Measurements from ENCODE around the gene CTDSPL. TPM values are rescaled to one million over a fixed set of nuclear protein-coding genes. Genes with fewer than 3 reads are reported as not detected.
"Not testable (repeated sequence)": the region's sequence is repeated elsewhere in the genome, so short reads cannot be mapped to it uniquely, and the experiment has no call there.

The CTDSPL gene
- total and polyA plus RNA-seq, 2 donors from 2014 or later, result 55.9 to 78.3 TPM

- DNase-seq (peak in 1 of 5 donors; percentile 15), FAIRE-seq (no peak)
- Histone ChIP-seq H3K9me3 (ENCODE audit: control insufficient read depth in 2 of 3, insufficient read depth in 1 of 3, low read length in 3 of 3) (no peaks in the 10 kb centered on the region), H3K36me3 (ENCODE audit: control insufficient read depth in 2 of 3, insufficient read depth in 3 of 3, low read length in 3 of 3) (peaks cover 0 to 4% (median 2%) of the 10 kb centered on the region in 3 donors), H3K9ac (ENCODE audit: low read length in 3 of 3) (no peak overlapping the region), H3K4me3 (ENCODE audit: low read length in 3 of 3) (no peak overlapping the region), H3K27ac (ENCODE audit: low read depth in 2 of 2, low read length in 2 of 2) (no peak overlapping the region), H3K4me1 (ENCODE audit: control insufficient read depth in 2 of 3, insufficient read depth in 2 of 3, low read depth in 1 of 3, low read length in 3 of 3) (no peaks in the 10 kb centered on the region), H3K27me3 (ENCODE audit: control insufficient read depth, insufficient read depth, low read length) (no peaks in the 10 kb centered on the region)
- no peak for TF ChIP-seq CTCF (IDR thresholded peaks at IDR 0.05; ENCODE audit: borderline replicate concordance, extremely low read depth, insufficient read depth)
- intact Hi-C loops (cut with DNase I), result no loop called here
These were observed 126.1 kb downstream of the CTDSPL start for GRCh38 chr3:37987751-37988179.

GRCh38 chr3:37988376-37988775 is 126.7 kb downstream of the CTDSPL start:
- H3K27ac ChIP-seq (ENCODE audit: low read depth in 2 of 2, low read length in 2 of 2); H3K27me3 ChIP-seq (ENCODE audit: control insufficient read depth, insufficient read depth, low read length); intact Hi-C loops (cut with DNase I); FAIRE-seq; H3K9ac ChIP-seq (ENCODE audit: low read length in 3 of 3); H3K4me3 ChIP-seq (ENCODE audit: low read length in 3 of 3); H3K36me3 ChIP-seq (ENCODE audit: control insufficient read depth in 2 of 3, insufficient read depth in 3 of 3, low read length in 3 of 3); H3K4me1 ChIP-seq (ENCODE audit: control insufficient read depth in 2 of 3, insufficient read depth in 2 of 3, low read depth in 1 of 3, low read length in 3 of 3); H3K9me3 ChIP-seq (ENCODE audit: control insufficient read depth in 2 of 3, insufficient read depth in 1 of 3, low read length in 3 of 3): not testable (repeated sequence)
- DNase-seq, result peak in 1 of 5 donors; percentile 13

GRCh38 chr3:37988931-37989525 is 127.3 kb downstream of the CTDSPL start:
- FAIRE-seq (no peak), DNase-seq (peak in 2 of 5 donors; percentile 33 to 67)
- peaks cover 0 to 4% (median 0%) of the 10 kb centered on the region in 3 donors for H3K36me3 ChIP-seq (ENCODE audit: control insufficient read depth in 2 of 3, insufficient read depth in 3 of 3, low read length in 3 of 3)
- H3K4me3 ChIP-seq (ENCODE audit: low read length in 3 of 3), result no peak overlapping the region
- intact Hi-C loops (cut with DNase I), result no loop called here
- no peak overlapping the region for H3K27ac ChIP-seq (ENCODE audit: low read depth in 2 of 2, low read length in 2 of 2)
- no peaks in the 10 kb centered on the region for H3K27me3 ChIP-seq (ENCODE audit: control insufficient read depth, insufficient read depth, low read length)
- H3K9me3 ChIP-seq (ENCODE audit: control insufficient read depth in 2 of 3, insufficient read depth in 1 of 3, low read length in 3 of 3), result no peaks in the 10 kb centered on the region
- TF ChIP-seq CTCF (IDR thresholded peaks at IDR 0.05; ENCODE audit: borderline replicate concordance, extremely low read depth, insufficient read depth), result no peak
- H3K4me1 ChIP-seq (ENCODE audit: control insufficient read depth in 2 of 3, insufficient read depth in 2 of 3, low read depth in 1 of 3, low read length in 3 of 3), result peaks cover 0 to 5% (median 0%) of the 10 kb centered on the region in 3 donors
- no peak overlapping the region for H3K9ac ChIP-seq (ENCODE audit: low read length in 3 of 3)

GRCh38 chr3:37989821-37990480 is 128.3 kb downstream of the CTDSPL start:
- intact Hi-C loops (cut with DNase I), result no loop called here
- Histone ChIP-seq H3K4me3 (ENCODE audit: low read length in 3 of 3) (no peak overlapping the region), H3K36me3 (ENCODE audit: control insufficient read depth in 2 of 3, insufficient read depth in 3 of 3, low read length in 3 of 3) (no peaks in the 10 kb centered on the region), H3K27me3 (ENCODE audit: control insufficient read depth, insufficient read depth, low read length) (no peaks in the 10 kb centered on the region), H3K9ac (ENCODE audit: low read length in 3 of 3) (no peak overlapping the region), H3K4me1 (ENCODE audit: control insufficient read depth in 2 of 3, insufficient read depth in 2 of 3, low read depth in 1 of 3, low read length in 3 of 3) (peaks cover 0 to 5% (median 0%) of the 10 kb centered on the region in 3 donors), H3K27ac (ENCODE audit: low read depth in 2 of 2, low read length in 2 of 2) (no peak overlapping the region), H3K9me3 (ENCODE audit: control insufficient read depth in 2 of 3, insufficient read depth in 1 of 3, low read length in 3 of 3) (no peaks in the 10 kb centered on the region)
- DNase-seq, result peak in 1 of 5 donors; percentile 16
- no peak for FAIRE-seq
- no peak for TF ChIP-seq CTCF (IDR thresholded peaks at IDR 0.05; ENCODE audit: borderline replicate concordance, extremely low read depth, insufficient read depth)

All from kidney (tissue), 14 donors.